VCaP (cell line): ENCODE measurements around the gene OR10V1.
"Not testable (repeated sequence)": the region's sequence is repeated elsewhere in the genome, so short reads cannot be mapped to it uniquely, and the experiment has no call there.

Source experiments
- H3K27ac ChIP-seq: fragments of 450-650 bp; 2 replicates; pipeline ENCODE4 v1.5.1; 2017
- TF ChIP-seq, protein P1 (sequence below): fragments of 450-650 bp; conservative IDR thresholded peaks from 2 replicates; pipeline ENCODE4 v1.5.1; 2017; ENCODE audit warnings: mild to moderate bottlenecking, moderate library complexity

The OR10V1 gene

GRCh38 chr11:59710136-59710847, 3.4 kb downstream of the OR10V1 start:
- H3K27ac ChIP-seq: no peak overlapping the region
- TF ChIP-seq, protein P1, sequence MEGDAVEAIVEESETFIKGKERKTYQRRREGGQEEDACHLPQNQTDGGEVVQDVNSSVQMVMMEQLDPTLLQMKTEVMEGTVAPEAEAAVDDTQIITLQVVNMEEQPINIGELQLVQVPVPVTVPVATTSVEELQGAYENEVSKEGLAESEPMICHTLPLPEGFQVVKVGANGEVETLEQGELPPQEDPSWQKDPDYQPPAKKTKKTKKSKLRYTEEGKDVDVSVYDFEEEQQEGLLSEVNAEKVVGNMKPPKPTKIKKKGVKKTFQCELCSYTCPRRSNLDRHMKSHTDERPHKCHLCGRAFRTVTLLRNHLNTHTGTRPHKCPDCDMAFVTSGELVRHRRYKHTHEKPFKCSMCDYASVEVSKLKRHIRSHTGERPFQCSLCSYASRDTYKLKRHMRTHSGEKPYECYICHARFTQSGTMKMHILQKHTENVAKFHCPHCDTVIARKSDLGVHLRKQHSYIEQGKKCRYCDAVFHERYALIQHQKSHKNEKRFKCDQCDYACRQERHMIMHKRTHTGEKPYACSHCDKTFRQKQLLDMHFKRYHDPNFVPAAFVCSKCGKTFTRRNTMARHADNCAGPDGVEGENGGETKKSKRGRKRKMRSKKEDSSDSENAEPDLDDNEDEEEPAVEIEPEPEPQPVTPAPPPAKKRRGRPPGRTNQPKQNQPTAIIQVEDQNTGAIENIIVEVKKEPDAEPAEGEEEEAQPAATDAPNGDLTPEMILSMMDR: no peak

- TF ChIP-seq, protein P1: no peak
- no peak overlapping the region for H3K27ac ChIP-seq
Observed at GRCh38 chr11:59708537-59708936, 5.1 kb downstream of the OR10V1 start.

GRCh38 chr11:59707371-59707770, 6.3 kb downstream of the OR10V1 start:
- H3K27ac ChIP-seq: no peak overlapping the region
- TF ChIP-seq, protein P1: no peak

GRCh38 chr11:59706518-59707285, 6.9 kb downstream of the OR10V1 start:
- no peak overlapping the region for H3K27ac ChIP-seq
- TF ChIP-seq, protein P1: no peak

- H3K27ac ChIP-seq: no peak overlapping the region
- TF ChIP-seq, protein P1: no peak
Observed at GRCh38 chr11:59705294-59705693, 8.4 kb downstream of the OR10V1 start.

DNA sequence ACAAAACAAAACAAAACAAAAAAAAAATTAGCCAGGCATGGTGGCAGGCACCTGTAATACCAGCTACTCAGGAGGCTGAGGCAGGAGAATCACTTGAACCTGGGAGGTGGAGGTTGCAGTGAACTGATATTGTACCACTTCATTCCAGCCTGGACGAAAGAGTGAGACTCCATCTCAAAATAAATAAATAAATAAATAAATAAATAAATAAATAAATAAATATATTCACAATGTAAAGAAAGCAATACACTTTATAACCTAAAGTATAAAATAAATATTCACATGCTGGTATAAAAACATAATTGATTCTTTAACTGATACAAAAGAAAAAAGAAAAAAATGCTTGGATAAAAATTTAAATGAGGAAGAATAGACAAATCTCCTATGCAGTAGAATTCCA, 10.1 kb downstream of the OR10V1 start:
- H3K27ac ChIP-seq: not testable (repeated sequence)

DNA sequence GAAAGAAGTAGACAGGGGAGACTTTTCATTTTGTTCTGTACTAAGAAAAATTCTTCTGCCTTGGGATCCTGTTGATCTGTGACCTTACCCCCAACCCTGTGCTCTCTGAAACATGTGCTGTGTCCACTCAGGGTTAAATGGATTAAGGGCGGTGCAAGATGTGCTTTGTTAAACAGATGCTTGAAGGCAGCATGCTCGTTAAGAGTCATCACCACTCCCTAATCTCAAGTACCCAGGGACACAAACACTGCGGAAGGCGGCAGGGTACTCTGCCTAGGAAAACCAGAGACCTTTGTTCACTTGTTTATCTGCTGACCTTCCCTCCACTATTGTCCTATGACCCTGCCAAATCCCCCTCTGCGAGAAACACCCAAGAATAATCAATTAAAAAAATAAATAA, 13.5 kb downstream of the OR10V1 start:
- not testable (repeated sequence) for H3K27ac ChIP-seq

DNA sequence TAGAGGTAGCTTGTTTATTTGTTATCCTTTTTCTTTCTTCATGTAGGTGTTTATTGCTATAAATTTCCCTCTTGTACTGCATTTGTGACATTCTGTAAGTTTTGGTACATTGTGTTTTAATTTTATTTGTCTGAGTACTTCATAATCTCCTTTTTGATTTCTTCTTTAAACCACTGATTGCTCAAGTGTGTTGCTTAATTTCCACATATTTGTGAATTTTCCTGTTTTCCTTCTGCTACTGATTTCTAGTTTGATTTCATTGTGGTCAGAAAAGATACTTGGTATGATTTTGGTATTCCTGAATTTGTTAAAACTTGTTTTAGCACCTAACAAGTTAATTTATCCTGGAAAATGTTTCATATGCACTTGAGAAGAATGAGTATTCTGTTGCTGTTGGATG, 15.1 kb downstream of the OR10V1 start:
- H3K27ac ChIP-seq: no peak overlapping the region
- TF ChIP-seq, protein P1: no peak
